HG03565 (cell line): ENCODE data around the gene SELL.
"Not testable (repeated sequence)": the region's sequence is repeated elsewhere in the genome, so short reads cannot be mapped to it uniquely, and the experiment has no call there.

Experiments
- ATAC-seq: cut with Tn5 transposase; IDR thresholded peaks from one replicate; pipeline ENCODE4 v1.9.1; 2021; ENCODE audit warnings: mild to moderate bottlenecking, moderate library complexity; ENCODE audit not compliant: unreplicated experiment

Gene SELL

DNA sequence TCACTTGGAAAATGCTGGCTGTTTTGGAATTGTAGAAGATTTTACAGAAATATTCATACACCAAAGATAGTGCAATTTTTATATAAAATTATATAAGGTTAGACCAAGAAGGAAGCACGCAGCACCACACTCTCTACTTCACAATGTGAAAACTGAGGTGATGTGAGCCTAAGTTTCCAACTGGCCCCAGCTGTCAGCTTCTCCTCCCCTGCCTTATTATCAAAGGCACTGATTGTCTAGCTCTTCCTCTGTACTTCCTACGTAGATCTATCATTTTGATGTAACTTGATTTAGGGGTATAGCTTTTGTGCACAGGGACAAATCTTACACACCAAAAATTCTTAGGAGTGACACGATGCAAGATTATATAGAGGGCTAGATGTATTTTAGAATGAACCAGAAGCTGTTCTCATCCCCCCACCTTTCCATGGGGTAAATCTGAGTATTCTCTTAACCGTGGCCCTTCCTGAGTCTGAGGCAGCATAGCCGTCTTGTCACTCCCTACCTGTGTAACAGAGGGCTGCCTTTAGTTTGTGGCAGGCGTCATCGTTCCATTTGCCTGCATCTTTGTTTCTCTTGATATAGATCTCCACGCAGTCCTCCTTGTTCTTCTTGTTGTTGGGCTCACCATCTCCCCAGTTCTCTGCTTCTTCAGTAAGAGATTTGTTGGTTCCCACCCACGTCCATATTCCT is 3.4 kb downstream of the SELL start:
- no peak for ATAC-seq

DNA sequence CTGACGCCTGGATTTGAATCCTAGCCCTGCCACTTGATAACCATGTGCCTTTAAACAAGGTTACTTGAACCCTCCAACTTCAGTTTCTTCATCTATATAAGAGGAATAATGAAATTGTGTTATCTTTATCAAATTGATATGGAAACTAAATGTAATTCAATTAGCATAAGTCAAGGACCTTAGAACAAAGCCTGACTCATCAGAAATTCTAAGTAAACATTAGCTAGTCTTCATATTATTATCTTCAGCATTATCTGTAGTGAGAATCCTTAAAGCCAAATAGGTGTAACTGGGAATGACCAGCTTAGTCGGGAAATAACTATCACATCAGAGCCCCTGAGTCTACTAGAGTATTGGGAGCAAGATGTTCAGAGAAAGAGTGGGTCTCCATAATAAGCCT is 6.6 kb downstream of the SELL start:
- no peak for ATAC-seq

DNA sequence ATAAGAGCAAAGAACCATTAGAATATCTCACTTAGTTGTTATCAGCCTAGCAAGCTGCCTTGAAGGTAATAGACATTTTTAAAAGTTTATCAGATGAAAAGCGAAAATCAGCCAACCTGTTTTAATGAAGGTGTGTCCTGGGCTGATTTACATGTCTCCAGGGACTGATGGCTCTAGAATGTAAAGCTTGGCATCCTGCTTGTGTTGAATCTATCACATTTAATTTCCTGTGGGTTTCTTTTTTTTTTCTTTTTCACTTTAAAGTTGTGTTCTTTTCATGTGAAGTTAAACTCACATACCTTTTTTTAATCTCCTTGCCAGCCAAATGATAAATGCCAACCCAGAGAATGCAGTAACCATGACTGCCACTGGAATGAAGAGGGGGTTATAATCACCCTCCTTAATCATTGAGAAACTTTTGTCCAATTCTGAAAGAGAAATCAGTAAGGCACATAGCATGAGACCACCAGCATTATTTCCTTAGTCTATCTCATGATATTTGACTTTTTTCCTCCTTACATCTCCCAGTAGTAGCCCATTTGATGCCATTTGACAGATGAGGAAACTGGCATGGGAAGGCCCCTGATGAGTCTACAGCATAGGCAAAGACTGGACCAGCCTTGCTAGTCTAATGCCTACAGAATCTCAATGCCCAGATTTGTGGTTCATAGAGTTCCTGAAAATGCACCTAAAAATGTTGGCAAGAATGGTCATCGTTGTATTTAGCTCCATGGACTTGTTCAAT is 10.0 kb downstream of the SELL start:
- no peak for ATAC-seq

DNA sequence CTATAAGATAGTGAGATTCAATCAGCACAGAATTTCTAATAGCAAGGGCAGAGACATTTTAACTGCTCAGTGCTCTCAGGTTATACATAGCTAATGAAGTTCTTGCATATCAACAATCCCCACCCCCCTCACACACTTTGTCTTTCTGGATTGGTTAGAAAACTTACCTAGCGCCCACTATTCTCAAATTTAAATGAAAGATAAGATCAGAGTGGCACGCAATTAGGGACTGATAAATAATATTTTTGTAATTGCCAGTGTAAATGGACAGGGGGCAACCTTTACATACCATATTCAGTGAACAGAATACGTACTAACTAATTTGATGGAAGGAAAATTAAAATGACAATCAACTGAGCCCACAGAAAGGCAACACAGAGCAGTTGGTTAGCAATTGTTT is 11.7 kb downstream of the SELL start:
- ATAC-seq: no peak

DNA sequence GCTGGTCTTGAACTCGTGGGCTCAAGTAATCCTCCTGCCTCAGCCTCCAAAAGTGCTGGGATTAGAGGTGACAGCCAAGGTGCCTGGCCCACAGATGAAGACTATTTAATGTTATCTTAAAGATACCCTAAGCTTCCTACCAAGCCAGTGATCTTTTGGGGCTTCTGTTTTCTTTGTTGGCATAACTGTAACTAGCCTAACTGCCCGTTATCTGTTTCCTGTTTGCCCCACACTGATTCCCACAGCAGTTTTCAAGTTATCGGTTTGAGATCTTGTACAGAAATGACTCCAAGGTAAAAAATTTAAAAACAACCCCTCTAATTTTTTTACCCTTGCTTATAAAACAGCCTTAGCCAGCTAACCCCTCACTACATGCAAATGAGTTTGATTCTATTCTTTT is 12.4 kb downstream of the SELL start:
- no peak for ATAC-seq

DNA sequence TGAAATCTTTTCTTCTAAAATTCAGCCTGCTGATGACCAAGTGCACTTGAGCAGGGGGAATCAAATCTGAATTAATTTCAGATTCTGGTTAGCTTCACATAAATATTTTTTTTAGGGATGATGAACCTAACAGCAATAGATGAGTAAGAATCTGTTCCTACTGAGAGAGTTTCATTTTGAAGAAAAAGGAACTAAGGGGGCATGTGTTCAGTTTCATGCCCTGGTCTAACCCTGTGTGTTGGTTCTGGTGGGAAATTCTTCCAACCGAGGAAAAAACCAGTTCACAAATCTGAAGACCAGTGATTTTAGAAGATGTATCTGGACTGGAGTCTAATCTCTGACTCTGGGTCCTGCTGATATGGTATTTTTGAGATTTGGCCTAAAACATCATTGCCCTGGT is 13.7 kb downstream of the SELL start:
- ATAC-seq: peak; percentile 42

DNA sequence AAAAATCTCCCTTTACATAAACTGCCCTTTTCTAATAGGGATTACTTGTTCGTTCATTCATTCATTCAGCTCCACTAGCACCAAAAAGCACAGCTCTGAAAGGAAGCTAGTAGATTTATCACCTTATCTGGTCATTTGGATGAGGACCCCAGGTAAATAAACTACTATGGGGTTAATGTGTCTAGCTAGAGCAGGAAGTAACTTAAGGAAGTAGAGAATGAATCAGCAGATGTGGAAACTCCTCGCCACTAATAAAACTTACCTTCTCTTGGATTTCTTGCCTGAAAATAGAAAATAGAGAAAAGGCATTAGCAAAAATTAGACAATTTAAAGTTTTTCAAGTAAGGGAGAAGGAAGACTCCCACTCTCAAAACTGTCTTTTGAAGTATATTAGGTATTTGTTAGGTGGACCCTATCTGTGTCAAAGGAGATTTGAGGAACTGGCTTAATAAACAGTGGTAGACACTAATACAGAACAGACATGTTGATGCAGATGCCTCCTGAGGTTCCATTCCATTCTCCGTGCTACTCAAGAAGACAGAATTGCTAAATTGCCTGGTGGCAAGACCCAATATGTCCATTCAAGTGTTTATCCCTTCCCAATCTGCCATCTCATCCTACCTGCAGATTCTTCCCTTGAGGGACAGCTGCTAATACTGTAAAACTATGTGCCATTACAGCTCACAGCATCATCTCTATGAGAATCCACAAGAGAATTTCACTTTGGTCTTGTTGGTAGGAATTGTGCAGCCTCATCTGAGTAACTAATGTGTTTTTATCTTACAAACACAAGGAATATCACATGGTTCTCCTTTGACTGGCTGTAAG is 14.9 kb downstream of the SELL start:
- no peak for ATAC-seq

DNA sequence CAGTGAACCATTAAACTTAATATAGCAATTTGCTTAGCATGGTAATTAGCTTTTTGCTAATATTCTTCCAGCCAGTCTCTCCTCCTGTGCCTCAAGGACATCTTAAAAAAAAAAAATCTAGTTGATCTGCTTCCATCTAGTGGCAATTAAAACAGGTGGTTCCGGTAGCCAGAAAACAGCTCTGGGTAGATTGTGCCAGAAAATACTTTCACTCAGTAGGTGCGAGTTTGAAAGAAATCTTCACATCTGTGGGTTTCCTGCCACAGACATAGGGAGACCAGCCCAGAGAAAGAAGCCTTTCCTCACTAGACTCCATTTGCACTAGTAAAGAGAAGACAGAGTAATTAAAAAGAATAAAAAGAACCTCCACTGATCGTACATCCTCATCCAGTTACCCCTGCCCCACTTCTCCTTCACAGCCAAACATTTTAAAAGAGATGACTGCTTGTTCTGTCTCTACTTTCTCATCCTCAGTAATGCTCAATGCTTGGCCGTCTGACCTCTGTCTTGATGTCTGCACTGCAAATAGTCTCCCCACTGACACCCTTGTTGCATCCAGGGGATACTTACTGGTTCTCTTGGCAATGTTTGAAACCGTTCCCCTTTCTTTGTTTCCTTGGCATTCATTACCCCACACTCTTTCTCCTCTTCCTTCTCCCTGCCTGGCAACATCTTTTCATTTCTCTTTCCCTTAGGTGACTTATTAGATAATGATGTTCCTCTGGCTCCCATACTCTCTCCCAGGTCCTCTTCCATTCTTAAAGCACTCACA is 16.9 kb downstream of the SELL start:
- ATAC-seq: no peak

DNA sequence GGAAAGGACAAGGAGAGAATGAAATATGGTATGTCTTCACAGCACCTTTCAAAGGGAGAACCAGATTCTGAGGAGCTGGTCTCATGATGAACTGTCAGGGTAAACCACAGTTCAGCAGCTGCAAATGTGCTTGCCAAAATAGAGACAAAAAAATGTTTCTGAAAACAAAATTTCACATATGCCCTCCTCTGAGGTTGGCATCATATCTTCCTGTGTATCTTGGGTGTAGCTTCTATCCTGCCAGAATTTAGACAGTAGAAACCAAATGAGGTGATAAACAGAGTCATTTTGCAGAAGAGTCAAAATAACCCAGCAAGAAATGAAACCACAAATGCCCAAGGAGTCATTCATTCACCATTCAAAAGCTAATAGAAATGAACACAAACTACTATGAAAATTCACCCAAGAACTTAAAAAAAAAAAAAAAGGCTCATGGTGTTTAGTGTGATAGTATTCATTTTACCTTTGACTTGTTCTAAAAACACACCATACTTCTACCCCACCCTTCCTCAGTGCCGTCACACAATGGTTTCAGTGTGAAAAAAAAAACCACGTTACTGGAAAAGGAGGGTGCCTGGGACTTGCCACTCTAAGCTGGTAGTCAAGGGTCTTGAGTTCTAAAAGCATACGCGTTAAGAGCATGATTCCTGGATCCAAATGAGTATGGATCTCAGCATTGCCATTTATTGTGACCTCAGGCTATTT is 18.5 kb downstream of the SELL start:
- no peak for ATAC-seq

DNA sequence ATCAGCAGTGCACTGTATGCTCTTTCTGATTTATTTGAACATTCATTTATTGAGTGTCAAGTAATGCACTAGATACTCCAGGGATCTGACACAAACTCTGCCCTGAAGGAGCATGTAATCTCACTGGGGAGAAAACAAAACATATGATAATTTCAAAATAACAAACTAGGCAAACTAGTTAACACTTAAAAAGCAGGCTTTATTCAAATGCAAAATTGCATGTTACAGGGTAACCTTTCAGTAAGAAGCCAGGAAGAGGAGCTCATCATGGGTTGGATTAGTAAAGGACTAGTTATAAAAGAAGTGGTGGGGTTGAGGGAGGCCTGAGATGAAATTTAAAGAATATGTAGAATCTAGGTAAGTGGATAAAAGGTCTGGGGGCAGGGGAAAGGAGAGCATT is 20.9 kb downstream of the SELL start:
- ATAC-seq: no peak

DNA sequence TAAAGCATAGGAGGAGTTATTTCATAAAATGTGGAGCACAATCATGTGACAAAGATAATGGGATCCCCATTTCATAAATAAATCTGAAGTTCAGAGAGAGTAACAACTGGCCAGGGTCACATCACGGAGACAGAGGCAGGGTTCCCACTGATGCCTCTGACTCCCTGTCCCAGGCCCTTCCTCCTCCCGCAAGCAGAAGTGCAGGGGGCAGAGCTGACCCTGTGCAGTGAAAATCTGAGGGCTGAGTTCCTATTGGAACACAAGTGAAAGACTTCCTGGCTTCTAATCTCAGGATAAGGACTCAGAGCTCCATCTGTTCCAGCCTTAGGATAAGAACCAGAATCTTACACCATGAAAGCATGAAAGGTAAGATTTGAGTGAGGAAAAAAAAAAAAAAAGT is 22.0 kb downstream of the SELL start:
- ATAC-seq: no peak

DNA sequence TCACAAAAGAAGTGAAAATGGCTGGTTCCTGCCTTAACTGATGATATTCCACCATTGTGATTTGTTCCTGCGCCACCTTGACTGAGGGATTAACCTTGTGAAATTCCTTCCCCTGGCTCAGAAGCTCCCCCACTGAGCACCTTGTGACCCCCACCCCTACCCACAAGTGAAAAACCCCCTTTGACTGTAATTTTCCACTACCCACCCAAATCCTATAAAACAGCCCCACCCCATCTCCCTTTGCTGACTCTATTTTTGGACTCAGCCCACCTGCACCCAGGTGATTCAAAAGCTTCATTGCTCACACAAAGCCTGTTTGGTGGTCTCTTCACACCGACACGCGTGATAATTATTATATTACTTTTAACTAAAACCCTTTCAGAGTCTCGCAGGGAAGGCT is 23.0 kb downstream of the SELL start:
- not testable (repeated sequence) for ATAC-seq

DNA sequence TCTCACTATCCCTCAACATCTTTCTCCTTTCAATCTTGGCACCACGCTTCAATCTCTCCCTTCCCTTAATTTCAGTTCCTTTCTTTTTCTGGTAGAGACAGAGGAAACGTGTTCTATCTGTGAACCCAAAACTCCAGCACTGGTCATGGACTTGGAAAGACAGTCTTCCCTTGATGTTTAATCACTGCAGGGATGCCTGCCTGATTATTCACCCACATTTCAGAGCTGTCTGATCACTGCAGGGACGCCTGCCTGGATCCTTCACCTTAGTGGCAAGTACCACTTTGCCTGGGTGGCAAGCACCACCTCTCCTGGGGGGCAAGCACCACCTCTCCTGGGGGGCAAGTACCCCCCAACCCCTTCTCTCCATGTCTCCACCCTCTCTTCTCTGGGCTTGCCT is 27.8 kb downstream of the SELL start:
- ATAC-seq: no peak

DNA sequence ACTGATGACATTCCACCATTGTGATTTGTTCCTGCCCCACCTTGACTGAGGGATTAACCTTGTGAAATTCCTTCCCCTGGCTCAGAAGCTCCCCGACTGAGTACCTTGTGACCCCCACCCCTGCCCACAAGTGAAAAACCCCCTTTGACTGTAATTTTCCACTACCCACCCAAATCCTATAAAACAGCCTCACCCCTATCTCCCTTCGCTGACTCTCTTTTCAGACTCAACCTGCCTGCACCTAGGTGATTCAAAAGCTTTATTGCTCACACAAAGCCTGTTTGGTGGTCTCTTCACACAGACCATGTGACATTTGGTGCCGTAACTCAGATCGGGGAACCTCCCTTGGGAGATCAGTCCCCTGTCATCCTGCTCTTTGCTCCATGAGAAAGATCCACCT is 28.3 kb downstream of the SELL start:
- not testable (repeated sequence) for ATAC-seq

DNA sequence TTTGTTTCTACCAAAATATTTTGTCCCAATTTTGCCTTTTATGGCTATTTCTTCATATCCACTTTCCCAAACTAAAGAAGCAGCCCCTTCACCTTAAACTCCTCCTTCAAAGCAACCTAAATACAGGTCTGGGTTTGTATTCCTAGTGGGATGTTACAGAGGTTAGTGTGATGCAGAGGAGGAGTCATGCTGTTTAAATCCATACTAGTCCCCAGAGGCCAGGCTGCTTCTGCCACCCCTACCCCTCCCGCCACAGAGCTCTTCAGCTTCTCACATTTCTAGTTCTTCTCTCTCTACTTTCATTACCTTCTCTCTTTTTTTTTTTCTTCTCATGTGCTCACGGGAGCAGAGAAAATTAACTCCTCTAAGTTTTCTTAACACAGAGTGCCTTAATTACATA is 29.3 kb downstream of the SELL start:
- ATAC-seq: no peak

DNA sequence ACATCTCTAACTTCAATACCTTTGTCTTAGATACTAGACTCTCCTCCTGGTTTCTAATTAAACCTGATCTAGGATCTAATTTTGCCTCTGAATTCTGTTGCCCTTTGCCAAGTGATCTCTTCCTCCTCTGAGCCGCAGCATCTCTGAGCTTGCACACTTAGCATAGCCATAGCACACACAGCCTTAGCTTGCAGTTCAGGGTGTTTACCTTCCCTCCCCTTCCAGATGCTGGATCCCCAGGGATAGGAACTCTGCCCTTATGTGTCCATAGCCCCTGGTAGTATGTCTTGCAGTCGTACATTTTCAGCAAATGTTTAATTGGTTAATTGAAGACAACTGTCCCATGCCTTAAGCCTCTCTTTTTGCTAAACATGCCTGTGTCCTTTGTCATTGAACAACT is 30.3 kb downstream of the SELL start:
- no peak for ATAC-seq

DNA sequence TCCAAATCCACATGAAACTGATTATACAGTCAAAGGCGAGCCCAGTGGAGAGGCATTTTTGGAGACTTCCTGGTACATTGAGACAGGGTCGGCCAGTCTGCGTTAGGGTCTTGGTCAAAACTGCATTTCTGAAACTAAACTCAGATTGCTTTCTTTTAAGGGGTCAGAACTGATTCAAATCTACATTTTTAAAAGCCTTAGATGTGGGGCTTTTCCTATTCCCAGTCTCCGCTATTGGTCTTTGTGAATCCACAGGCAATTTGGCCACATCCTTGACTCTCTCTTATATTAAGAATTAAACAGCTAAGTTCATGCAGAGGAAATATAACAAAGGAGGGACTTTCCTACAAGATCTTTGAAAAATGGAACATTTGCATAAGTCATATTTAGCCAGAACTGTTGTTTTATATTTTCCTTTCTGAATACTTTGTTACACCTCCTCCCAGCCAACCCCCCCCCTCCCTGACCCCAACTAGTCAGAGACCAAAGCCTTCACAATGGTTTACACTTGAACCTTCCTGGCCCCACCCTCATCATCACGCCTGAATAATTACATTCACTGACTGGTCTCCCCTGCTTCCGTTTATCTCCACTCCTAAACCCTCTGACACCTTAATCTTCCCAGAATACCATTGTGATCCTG is 30.9 kb downstream of the SELL start:
- ATAC-seq: peak; percentile 54

DNA sequence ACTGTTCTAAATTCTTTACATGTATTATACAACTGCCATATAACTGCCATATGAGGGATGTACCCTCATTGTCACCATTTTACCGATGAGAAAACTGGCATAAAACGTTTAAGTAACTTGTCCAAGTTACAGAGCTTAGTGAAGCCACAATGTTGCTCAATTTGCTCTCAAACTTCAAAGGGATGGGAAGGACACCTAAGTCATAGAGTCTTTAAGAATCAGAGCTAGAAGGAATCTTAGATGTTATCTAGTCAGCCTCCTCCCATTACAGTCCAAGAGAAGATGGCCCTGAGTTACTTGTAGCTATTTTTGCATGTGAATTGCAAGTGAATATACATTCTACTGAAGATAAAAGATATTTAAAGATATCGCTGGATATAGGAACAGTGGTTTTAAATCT is 31.7 kb downstream of the SELL start:
- no peak for ATAC-seq

DNA sequence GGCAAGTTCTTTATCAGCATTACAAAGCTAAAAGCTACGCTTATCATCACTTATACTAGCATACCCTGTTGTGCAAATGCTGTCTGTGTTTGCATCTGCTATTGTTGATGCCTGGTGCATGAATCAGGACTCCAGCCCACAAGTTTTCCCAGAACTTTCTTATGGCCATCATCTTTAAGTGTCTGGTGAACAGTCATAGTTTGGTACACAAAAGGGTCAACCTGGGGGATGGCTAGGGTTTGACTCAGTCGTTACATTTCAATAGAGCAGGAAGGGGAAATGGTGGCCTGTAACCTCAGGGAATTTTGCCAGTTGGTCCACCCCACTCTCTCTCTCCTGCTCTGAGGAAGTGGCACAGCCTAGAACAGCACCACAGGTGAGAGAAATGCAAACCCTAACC is 35.4 kb downstream of the SELL start:
- no peak for ATAC-seq

DNA sequence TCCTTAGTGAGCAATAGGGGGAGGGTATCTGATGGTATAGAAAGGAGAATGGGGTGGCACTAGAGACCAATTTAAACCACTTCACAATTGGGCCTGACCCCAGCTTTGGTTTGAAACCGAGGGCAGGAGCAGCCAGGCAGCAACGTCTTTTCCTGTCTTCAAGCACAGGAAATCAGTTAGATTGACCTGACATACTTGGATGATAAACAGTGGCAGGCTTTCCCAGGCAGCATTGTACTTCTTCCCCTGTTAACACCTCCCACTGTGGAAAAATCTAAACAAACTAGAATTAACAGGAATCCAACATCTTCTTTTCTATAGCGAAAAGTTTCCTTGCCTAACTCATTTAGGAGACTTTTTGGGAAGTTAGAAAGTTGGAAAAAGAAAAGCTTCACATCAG is 40.6 kb downstream of the SELL start:
- ATAC-seq: no peak
